GM12878 (cell line): ENCODE measurements around the gene SENP8. TPM values are rescaled to one million over a fixed set of nuclear protein-coding genes. Genes with fewer than 3 reads are reported as not detected.

Source experiments
- ATAC-seq: fragments of 200-7000 bp; cut with Tn5 transposase; 3 replicates; pipeline ENCODE4 v1.9.1; 2020; ENCODE audit warnings: mild to moderate bottlenecking, moderate library complexity
- BruUV-seq: library from RNA; stranded (reverse); fragments of 400-500 nt; replicated peaks from 2 replicates; lab custom pipeline; 2021; lab: Mats Ljungman, UMichigan
- CTCF ChIA-PET: fragments of 300-600 bp; sonication (Branson Sonifier 250); formaldehyde crosslinking; extraction: SDS; loops from one replicate; lab custom pipeline; 2021; ENCODE audit warnings: inconsistent platforms; lab: Yijun Ruan, JAX
- POLR2A ChIA-PET: fragments of 350-600 bp; formaldehyde crosslinking; extraction: SDS; loops from one replicate; lab custom pipeline; 2021; ENCODE audit warnings: inconsistent platforms; lab: Charles Lee
- RAD21 ChIA-PET: fragments of 300-600 bp; sonication (Branson Sonifier 250); formaldehyde crosslinking; loops from one replicate; lab custom pipeline; 2023; ENCODE audit warnings: antibody characterized with exemption; ENCODE audit not compliant: unreplicated experiment; lab: Charles Lee
- SMC1A ChIA-PET: fragments of 300-600 bp; sonication (Branson Sonifier 250); formaldehyde crosslinking; loops from one replicate; lab custom pipeline; 2023; ENCODE audit not compliant: unreplicated experiment, uncharacterized antibody; lab: Charles Lee
- DNase-seq: peaks from one replicate; pipeline ENCODE4 v3.0.0-alpha.2; 2011; ENCODE audit warnings: low read depth, low spot score
- FAIRE-seq: peaks from 3 replicates; lab custom pipeline; 2011; peaks lifted over from hg19 to GRCh38; lab: Jason Lieb, UNC
- H2AFZ ChIP-seq: 2 replicates; pipeline ENCODE4 v1.6.0; 2011; ENCODE audit warnings: low read depth, low read length, control low read depth; ENCODE audit not compliant: control insufficient read depth
- H3K27ac ChIP-seq: 2 replicates; pipeline ENCODE4 v1.5.1; 2011; ENCODE audit warnings: control low read depth; ENCODE audit not compliant: control insufficient read depth, insufficient read depth
- H3K27me3 ChIP-seq, 2 experiments: replicated peaks in 1 of 2; 2 replicates each; pipeline versions ENCODE4 v1.6.0 to v1.6.1; 2011; ENCODE audit warnings: low read length in 1 of 2; ENCODE audit not compliant: control insufficient read depth in 2 of 2, insufficient read depth in 2 of 2
- H3K36me3 ChIP-seq, 2 experiments: 2 replicates each; pipeline ENCODE4 v1.5.1; 2011; ENCODE audit warnings: low read length in 1 of 2; ENCODE audit not compliant: control insufficient read depth in 2 of 2, insufficient read depth in 2 of 2
- H3K4me1 ChIP-seq: 2 replicates; pipeline ENCODE4 v1.6.1; 2011; ENCODE audit warnings: mild to moderate bottlenecking, low read length, moderate library complexity, mixed read lengths; ENCODE audit not compliant: control insufficient read depth, insufficient read depth
- H3K4me2 ChIP-seq: 2 replicates; pipeline ENCODE4 v1.6.0; 2011; ENCODE audit warnings: control low read depth; ENCODE audit not compliant: control insufficient read depth, insufficient read depth
- H3K4me3 ChIP-seq: fragments of 200-600 bp; sonication (generic); 2 replicates; pipeline ENCODE4 v1.5.1; 2016
- H3K79me2 ChIP-seq: 2 replicates; pipeline ENCODE4 v1.6.0; 2011; ENCODE audit warnings: low read length; ENCODE audit not compliant: control insufficient read depth, insufficient read depth
- H3K9ac ChIP-seq: 2 replicates; pipeline ENCODE4 v1.8.0; 2011; ENCODE audit warnings: low read length, control low read depth, mixed read lengths; ENCODE audit not compliant: control insufficient read depth, insufficient read depth
- H3K9me3 ChIP-seq: replicated peaks from 3 replicates; pipeline ENCODE4 v1.5.1; 2011; ENCODE audit warnings: mild to moderate bottlenecking, low read length; ENCODE audit not compliant: control insufficient read depth, insufficient read depth
- H4K20me1 ChIP-seq: 2 replicates; pipeline ENCODE4 v1.6.0; 2011; ENCODE audit not compliant: control insufficient read depth, insufficient read depth
- EP300 ChIP-seq, 2 experiments: fragments of 150-350 bp in 1 of 2; IDR thresholded peaks; 2 replicates each; pipeline ENCODE4 v1.6.1; 2011 to 2012; ENCODE audit warnings: low read depth in 2 of 2, low read length in 2 of 2, borderline replicate concordance in 1 of 2, improper control_type of control experiment in 1 of 2, inconsistent platforms in 1 of 2; ENCODE audit not compliant: control insufficient read depth in 1 of 2
- KDM1A ChIP-seq: fragments of 200-600 bp; sonication (generic); IDR thresholded peaks from 2 replicates; pipeline ENCODE4 v1.6.1; 2016; ENCODE audit warnings: borderline replicate concordance
- ZSCAN29 ChIP-seq: fragments of 450-650 bp; IDR thresholded peaks from 2 replicates; pipeline ENCODE4 v1.6.1; 2017; ENCODE audit warnings: mild to moderate bottlenecking, moderate library complexity
- WGBS: methylation state at CpG from one replicate; pipeline ENCODE4 v1.1.6; 2016; ENCODE audit warnings: low lambda C conversion rate; ENCODE audit not compliant: insufficient replicate concordance, insufficient coverage; ENCODE audit errors: missing lambda C conversion rate; 5-methylcytosine and 5-hydroxymethylcytosine counted together
- in situ Hi-C: fragments of 300-500 bp; cut with MboI; formaldehyde crosslinking; loops from 9 replicates; pipeline ENCODE4 v1.14.3; 2018; ENCODE audit warnings: mixed read lengths
- intact Hi-C: fragments of 100-400 bp; cut with micrococcal nuclease; formaldehyde crosslinking; loops from one replicate; pipeline ENCODE4 v1.14.2; 2022; ENCODE audit not compliant: unreplicated experiment
- polyA plus RNA-seq, 11 experiments: library from polyadenylated mRNA; depleted of rRNA in 4 of 11; unstranded in 6 of 11; stranded (reverse) in 5 of 11; fragments of >200 nt; fragmentation: Nextera tagmentation in 4 of 11; fragmentation: Illumina TruSeq in 1 of 11; extraction: Ambion mirVana in 4 of 11; extraction: Trizol in 1 of 11; gene quantifications; 1 replicate in 1 of 11; 2 replicates in 10 of 11; pipeline versions ENCODE4 v1.2.1 to v1.2.3, GENCODE V29; 2011 to 2016; ENCODE audit warnings: inconsistent platforms in 2 of 11, missing spikeins in 2 of 11, low read depth in 1 of 11
- total RNA-seq, 4 experiments: library from RNA; depleted of rRNA in 3 of 4; stranded (reverse); fragments of >200 nt in 3 of 4; fragmentation: Illumina TruSeq in 1 of 4; extraction: Trizol in 1 of 4; gene quantifications; 2 replicates each; pipeline versions ENCODE4 v1.2.1 to v1.2.3, GENCODE V29; 2013 to 2021

SENP8 gene
- total and polyA plus RNA-seq, 10 of the 15 experiments (the other 5 are each of a cell fraction or from before 2014, with no cell fraction given) = 0.87 to 5.6 (median 2.2) TPM

DNA sequence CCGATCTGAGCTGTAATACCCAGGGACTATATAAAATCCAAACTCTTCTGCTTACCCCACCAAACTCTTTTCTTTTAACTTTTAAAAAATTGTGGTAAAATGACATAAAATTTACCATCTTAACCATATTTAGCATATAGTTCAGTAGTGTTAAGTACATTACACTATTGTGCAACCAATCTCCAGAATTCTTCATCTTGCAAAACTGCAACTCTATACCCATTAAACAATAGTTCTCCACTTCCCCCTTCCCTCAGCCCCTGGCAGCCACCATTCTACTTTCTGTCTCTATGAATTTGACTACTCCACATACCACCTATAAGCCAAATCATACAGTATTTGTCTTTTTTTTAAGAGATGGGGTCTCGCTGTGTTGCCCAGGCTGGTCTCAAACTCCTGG, 38.7 kb downstream of the SENP8 start:
- in situ Hi-C loops = loop anchor here (5.0 to 10.0 kb wide), 3 partner anchors 352 to 702 kb away; no protein-coding TSS in a partner anchor
- Histone ChIP-seq H3K9me3 (no peaks in the 10 kb centered on the region), H3K4me2 (no peak overlapping the region), H2AFZ (no peak overlapping the region), H3K79me2 (no peaks in the 10 kb centered on the region)
- SMC1A ChIA-PET = interaction anchor here (0.7 to 5.9 kb wide), 19 partner anchors 9 to 415 kb away, joined by 3 to 49 read pairs (median 5); no protein-coding TSS in a partner anchor
- FAIRE-seq = no peak
- intact Hi-C loops = loop anchor here (1.0 to 10.0 kb wide), 6 partner anchors 38 to 377 kb away; no protein-coding TSS in a partner anchor
- no peak for TF ChIP-seq ZSCAN29
- TF ChIP-seq EP300 (IDR thresholded peaks at IDR 0.05; ENCODE audit: borderline replicate concordance in 1 of 2, control insufficient read depth in 1 of 2, low read depth in 2 of 2, low read length in 2 of 2) = no peak
- TF ChIP-seq, all 136 proteins: peak for 0
- Histone ChIP-seq H3K9ac (no peak overlapping the region), H3K27ac (no peak overlapping the region), H3K36me3 (no peaks in the 10 kb centered on the region), H3K4me1 (no peaks in the 10 kb centered on the region), H4K20me1 (no peaks in the 10 kb centered on the region), H3K27me3 (no peaks in the 10 kb centered on the region), H3K4me3 (no peak overlapping the region)
- no TSS peak for BruUV-seq
- DNase-seq (no peak), ATAC-seq (no peak)
- POLR2A ChIA-PET = no interaction called here
- CTCF ChIA-PET = interaction anchor here (0.6 to 4.2 kb wide), 32 partner anchors 11 to 416 kb away, joined by 3 to 69 read pairs (median 4); partner anchors contain the start of genes MYO9A and SENP8
- RAD21 ChIA-PET = interaction anchor here (0.7 to 2.5 kb wide), 13 partner anchors 16 to 413 kb away, joined by 3 to 33 read pairs (median 5); no protein-coding TSS in a partner anchor
- 92% methylated on average over 2 of the region's 2 CpGs for WGBS

- no TSS peak for BruUV-seq
- TF ChIP-seq KDM1A = no peak
- TF ChIP-seq, all 136 proteins: peak for 0
- no peaks in the 10 kb centered on the region for H3K27me3 ChIP-seq
- in situ Hi-C loops = no loop called here
- ChIA-PET RAD21 (no interaction called here), SMC1A (no interaction called here), POLR2A (no interaction called here), CTCF (no interaction called here)
- FAIRE-seq (no peak), DNase-seq (no peak), ATAC-seq (no peak)
- WGBS = 20% methylated on average over 5 of the region's 5 CpGs
- no peaks in the 10 kb centered on the region for H3K79me2 ChIP-seq
- no peaks in the 10 kb centered on the region for H3K36me3 ChIP-seq
- no peaks in the 10 kb centered on the region for H3K9me3 ChIP-seq
- no peak overlapping the region for H3K9ac ChIP-seq
- no peak overlapping the region for H2AFZ ChIP-seq
- H3K27ac ChIP-seq = no peak overlapping the region
- H3K4me2 ChIP-seq = no peak overlapping the region
- intact Hi-C loops = no loop called here
- no peak overlapping the region for H3K4me3 ChIP-seq
- no peaks in the 10 kb centered on the region for H4K20me1 ChIP-seq
- no peaks in the 10 kb centered on the region for H3K4me1 ChIP-seq
Measured at GRCh38 chr15:72160696-72161245, 42.6 kb downstream of the SENP8 start.
